Measurements from ENCODE around the gene RARG. TPM values are rescaled to one million over a fixed set of nuclear protein-coding genes. Genes with fewer than 3 reads are reported as not detected.

Gene RARG
- total RNA-seq, 4 donors from 2014 or later: 15.6 to 26.6 (median 22.9) TPM

GRCh38 chr12:53161119-53161911, 70.7 kb downstream of the RARG start:
- WGBS, 2 donors (ENCODE audit: low coverage in 1 of 2): 92 to 100% methylated on average over 2 of the region's 8 CpGs
- no peak for ATAC-seq
- H3K9me3 ChIP-seq: no peaks in the 10 kb centered on the region
- peak overlapping the region in 1 of 4 donors; percentile 78 for H3K27ac ChIP-seq
- peaks cover 0 to 38% (median 5%) of the 10 kb centered on the region in 3 donors for H3K4me1 ChIP-seq
- peaks cover 0 to 39% of the 10 kb centered on the region in 2 donors for H3K36me3 ChIP-seq
- no peaks in the 10 kb centered on the region for H3K27me3 ChIP-seq
- H3K4me3 ChIP-seq: no peak overlapping the region
- TF ChIP-seq EP300 (IDR thresholded peaks at IDR 0.05): no peak
- TF ChIP-seq POLR2A (IDR thresholded peaks at IDR 0.05): no peak
- TF ChIP-seq, protein P1, sequence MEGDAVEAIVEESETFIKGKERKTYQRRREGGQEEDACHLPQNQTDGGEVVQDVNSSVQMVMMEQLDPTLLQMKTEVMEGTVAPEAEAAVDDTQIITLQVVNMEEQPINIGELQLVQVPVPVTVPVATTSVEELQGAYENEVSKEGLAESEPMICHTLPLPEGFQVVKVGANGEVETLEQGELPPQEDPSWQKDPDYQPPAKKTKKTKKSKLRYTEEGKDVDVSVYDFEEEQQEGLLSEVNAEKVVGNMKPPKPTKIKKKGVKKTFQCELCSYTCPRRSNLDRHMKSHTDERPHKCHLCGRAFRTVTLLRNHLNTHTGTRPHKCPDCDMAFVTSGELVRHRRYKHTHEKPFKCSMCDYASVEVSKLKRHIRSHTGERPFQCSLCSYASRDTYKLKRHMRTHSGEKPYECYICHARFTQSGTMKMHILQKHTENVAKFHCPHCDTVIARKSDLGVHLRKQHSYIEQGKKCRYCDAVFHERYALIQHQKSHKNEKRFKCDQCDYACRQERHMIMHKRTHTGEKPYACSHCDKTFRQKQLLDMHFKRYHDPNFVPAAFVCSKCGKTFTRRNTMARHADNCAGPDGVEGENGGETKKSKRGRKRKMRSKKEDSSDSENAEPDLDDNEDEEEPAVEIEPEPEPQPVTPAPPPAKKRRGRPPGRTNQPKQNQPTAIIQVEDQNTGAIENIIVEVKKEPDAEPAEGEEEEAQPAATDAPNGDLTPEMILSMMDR (IDR thresholded peaks at IDR 0.05): no peak
- no peak for TF ChIP-seq POLR2AphosphoS5 (IDR thresholded peaks at IDR 0.05)

GRCh38 chr12:53160673-53161072, 71.3 kb downstream of the RARG start:
- TF ChIP-seq POLR2A (IDR thresholded peaks at IDR 0.05): no peak
- TF ChIP-seq, protein P1 (IDR thresholded peaks at IDR 0.05): no peak
- TF ChIP-seq EP300 (IDR thresholded peaks at IDR 0.05): no peak
- TF ChIP-seq POLR2AphosphoS5 (IDR thresholded peaks at IDR 0.05): no peak

More at GRCh38 chr12:53160673-53161072, 71.3 kb downstream of the RARG start:
- peaks cover 0 to 45% (median 5%) of the 10 kb centered on the region in 3 donors for H3K4me1 ChIP-seq
- H3K36me3 ChIP-seq: peaks cover 0 to 34% of the 10 kb centered on the region in 2 donors
- peak overlapping the region in 1 of 4 donors; percentile 78 for H3K27ac ChIP-seq
- H3K27me3 ChIP-seq: no peaks in the 10 kb centered on the region
- no peaks in the 10 kb centered on the region for H3K9me3 ChIP-seq
- no peak for ATAC-seq
- WGBS, 2 donors (ENCODE audit: low coverage in 1 of 2): 86% methylated on average over 2 of the region's 2 CpGs; no CpG with 5 or more reads in 1 of the 2 donors
- no peak overlapping the region for H3K4me3 ChIP-seq

Other genes starting within 250 kb of the RARG start
- gene EIF4B, start 225.8 kb downstream of the RARG start, total RNA-seq: 100 to 1,000 TPM; 521 to 701 (median 591) TPM
- 100 to 1,000 TPM; 108 to 323 (median 182) TPM for gene TNS2, start 182.1 kb downstream of the RARG start, total RNA-seq
- gene SPRYD3, start 152.8 kb downstream of the RARG start, total RNA-seq: 100 to 1,000 TPM in 2 of 4 donors, 10 to 100 TPM in 2; 79.1 to 137 (median 110) TPM
- gene IGFBP6, start 134.5 kb downstream of the RARG start, total RNA-seq: 1,000 to 10,000 TPM in 2 of 4 donors, 100 to 1,000 TPM in 2; 632 to 1,838 (median 914) TPM
- gene SOAT2, start 128.7 kb downstream of the RARG start, total RNA-seq: under 1 TPM in 1 of 4 donors, not detected in 3; 0.31 TPM
- 10 to 100 TPM; 14.9 to 27.7 (median 17.4) TPM for gene ZNF740, start 51.5 kb downstream of the RARG start, total RNA-seq
- gene CSAD, start 51.3 kb downstream of the RARG start, total RNA-seq: 10 to 100 TPM; 11.3 to 47.5 (median 24.1) TPM
- gene ITGB7, start 25.0 kb downstream of the RARG start, total RNA-seq: 1 to 10 TPM in 2 of 4 donors, under 1 TPM in 2; 0.40 to 5.8 (median 2.6) TPM
- 1 to 10 TPM in 2 of 4 donors, under 1 TPM in 2; 0.13 to 2.3 (median 0.64) TPM for gene ESPL1, start 36.1 kb upstream of the RARG start, total RNA-seq
- 100 to 1,000 TPM; 390 to 782 (median 568) TPM for gene PFDN5, start 63.3 kb upstream of the RARG start, total RNA-seq
- 10 to 100 TPM; 40.9 to 49.2 (median 46.3) TPM for gene MYG1, start 67.5 kb upstream of the RARG start, total RNA-seq
- gene AAAS, start 89.4 kb upstream of the RARG start, total RNA-seq: 10 to 100 TPM; 36.4 to 88.9 (median 46.5) TPM
- not detected for gene SP7, start 104.1 kb upstream of the RARG start, total RNA-seq
- 10 to 100 TPM; 68.0 to 80.5 (median 74.0) TPM for gene SP1, start 148.0 kb upstream of the RARG start, total RNA-seq
- under 1 TPM in 1 of 4 donors, not detected in 3; 0.13 TPM for gene AMHR2, start 191.6 kb upstream of the RARG start, total RNA-seq
- gene PRR13, start 209.5 kb upstream of the RARG start, total RNA-seq: 10 to 100 TPM; 54.2 to 73.2 (median 69.6) TPM
- gene PCBP2, start 219.9 kb upstream of the RARG start, total RNA-seq: 100 to 1,000 TPM; 259 to 375 (median 354) TPM